GM23338 (cell line): Measurements from ENCODE around the gene MVB12B.

Source experiments
- CTCF ChIP-seq, 2 experiments: fragments of 200-600 bp in 1 of 2; sonication (generic) in 1 of 2; conservative IDR thresholded peaks; 2 replicates each; pipeline versions ENCODE4 v1.5.1 to v1.6.1; 2016 to 2017; ENCODE audit warnings: antibody characterized with exemption in 2 of 2, low read depth in 2 of 2, mild to moderate bottlenecking in 2 of 2, moderate library complexity in 1 of 2
- EZH2 ChIP-seq: fragments of 200-600 bp; sonication (generic); IDR thresholded peaks from one replicate; pipeline ENCODE4 v1.8.0; 2017; ENCODE audit warnings: antibody characterized with exemption, mild to moderate bottlenecking, low read depth; ENCODE audit not compliant: unreplicated experiment
- POLR2AphosphoS5 ChIP-seq: IDR thresholded peaks from 2 replicates; pipeline ENCODE4 v1.6.1; 2016; ENCODE audit warnings: antibody characterized with exemption, low read depth
- REST ChIP-seq: IDR thresholded peaks from one replicate; pipeline ENCODE4 v1.6.1; 2018; ENCODE audit warnings: antibody characterized with exemption; ENCODE audit not compliant: unreplicated experiment
- ZNF114 ChIP-seq: fragments of 250-450 bp; sonication (Bioruptor Pico); IDR thresholded peaks from 2 replicates; pipeline ENCODE4 v1.5.0; 2020; ENCODE audit warnings: mild to moderate bottlenecking, moderate library complexity

- TF ChIP-seq CTCF (conservative IDR thresholded peaks at IDR 0.05; ENCODE audit: low read depth in 2 of 2) (no peak), POLR2AphosphoS5 (no peak), ZNF114 (CRISPR knock-in tag) (no peak), EZH2 (no peak), REST (no peak)
These were observed 168.1 kb downstream of the MVB12B start for GRCh38 chr9:126494746-126495145.
